ENCODE data around the gene CLPTM1L. TPM values are rescaled to one million over a fixed set of nuclear protein-coding genes. Genes with fewer than 3 reads are reported as not detected.
A peak's percentile ranks its signal among the peaks of the same experiment; 100 is the strongest.

Gene CLPTM1L, protein sequence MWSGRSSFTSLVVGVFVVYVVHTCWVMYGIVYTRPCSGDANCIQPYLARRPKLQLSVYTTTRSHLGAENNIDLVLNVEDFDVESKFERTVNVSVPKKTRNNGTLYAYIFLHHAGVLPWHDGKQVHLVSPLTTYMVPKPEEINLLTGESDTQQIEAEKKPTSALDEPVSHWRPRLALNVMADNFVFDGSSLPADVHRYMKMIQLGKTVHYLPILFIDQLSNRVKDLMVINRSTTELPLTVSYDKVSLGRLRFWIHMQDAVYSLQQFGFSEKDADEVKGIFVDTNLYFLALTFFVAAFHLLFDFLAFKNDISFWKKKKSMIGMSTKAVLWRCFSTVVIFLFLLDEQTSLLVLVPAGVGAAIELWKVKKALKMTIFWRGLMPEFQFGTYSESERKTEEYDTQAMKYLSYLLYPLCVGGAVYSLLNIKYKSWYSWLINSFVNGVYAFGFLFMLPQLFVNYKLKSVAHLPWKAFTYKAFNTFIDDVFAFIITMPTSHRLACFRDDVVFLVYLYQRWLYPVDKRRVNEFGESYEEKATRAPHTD
- 10 to 100 TPM; 24.5 to 65.2 (median 41.4) TPM for polyA plus RNA-seq (ENCODE audit: low read depth in 6 of 6)

DNA sequence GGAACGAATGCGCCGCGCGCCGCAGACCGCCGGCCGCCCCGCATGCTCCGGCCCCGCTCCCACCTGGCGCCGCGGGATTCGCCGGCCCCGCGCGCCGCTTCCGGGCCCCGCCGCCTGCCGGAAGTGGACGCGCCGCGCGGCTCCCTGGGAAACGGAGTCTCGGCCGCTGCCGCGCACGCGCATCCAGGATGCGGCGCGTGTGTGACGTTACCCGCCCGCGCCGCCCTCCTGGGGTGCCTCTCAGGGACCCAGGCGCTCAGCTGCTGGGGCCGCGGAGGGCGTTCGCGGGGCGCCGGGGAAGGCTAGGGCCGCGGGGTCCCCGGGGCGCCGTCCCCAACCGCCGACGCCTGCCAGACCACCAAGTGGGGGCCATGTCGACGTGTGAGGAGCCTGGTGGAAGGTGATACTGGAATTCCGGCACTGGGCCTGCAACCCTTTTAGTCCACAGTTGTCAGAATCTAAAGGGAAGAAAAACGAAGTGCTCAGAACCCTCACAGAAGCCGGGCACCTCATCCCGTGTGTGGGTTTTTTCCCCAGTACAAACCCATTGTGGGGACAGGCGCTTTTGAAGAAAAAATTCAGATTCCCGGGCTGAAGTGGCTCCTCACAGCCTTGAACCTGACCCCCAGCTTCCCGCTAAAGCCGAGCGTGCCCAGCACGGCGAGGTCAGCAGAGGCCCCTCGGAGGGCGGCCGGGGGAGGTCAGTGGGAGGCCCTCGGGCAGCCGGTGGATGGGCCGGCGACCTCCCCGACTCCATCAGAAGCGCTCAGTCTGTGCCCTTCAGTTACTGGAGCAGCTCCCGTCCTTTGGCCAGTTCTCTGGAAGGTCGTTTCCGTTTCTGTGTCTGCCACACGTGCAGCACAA, at the start of gene CLPTM1L:
TSS of gene CLPTM1L (minus strand) at position 125 of the 864 bp plus-strand sequence. CDS start 258 bp downstream, outside the sequence.
- peaks cover 0 to 10% of the 10 kb centered on the region in 2 donors for H3K36me3 Mint-ChIP-seq
- DNase-seq (peak; percentile 90), ATAC-seq (ENCODE audit: low read depth in 2 of 2) (peak; percentile 93 to 96)
- peak within 1 kb of the TSS; percentile 87 to 90 (median 90) for H3K27ac Mint-ChIP-seq
- peak within 1 kb of the TSS; percentile 74 to 94 (median 88) for H3K4me3 Mint-ChIP-seq
- no peaks in the 10 kb centered on the region for H3K27me3 Mint-ChIP-seq
- peaks cover 26 to 32% (median 27%) of the 10 kb centered on the region in 3 donors for H3K4me1 Mint-ChIP-seq
- no peaks in the 10 kb centered on the region for H3K9me3 Mint-ChIP-seq

DNA sequence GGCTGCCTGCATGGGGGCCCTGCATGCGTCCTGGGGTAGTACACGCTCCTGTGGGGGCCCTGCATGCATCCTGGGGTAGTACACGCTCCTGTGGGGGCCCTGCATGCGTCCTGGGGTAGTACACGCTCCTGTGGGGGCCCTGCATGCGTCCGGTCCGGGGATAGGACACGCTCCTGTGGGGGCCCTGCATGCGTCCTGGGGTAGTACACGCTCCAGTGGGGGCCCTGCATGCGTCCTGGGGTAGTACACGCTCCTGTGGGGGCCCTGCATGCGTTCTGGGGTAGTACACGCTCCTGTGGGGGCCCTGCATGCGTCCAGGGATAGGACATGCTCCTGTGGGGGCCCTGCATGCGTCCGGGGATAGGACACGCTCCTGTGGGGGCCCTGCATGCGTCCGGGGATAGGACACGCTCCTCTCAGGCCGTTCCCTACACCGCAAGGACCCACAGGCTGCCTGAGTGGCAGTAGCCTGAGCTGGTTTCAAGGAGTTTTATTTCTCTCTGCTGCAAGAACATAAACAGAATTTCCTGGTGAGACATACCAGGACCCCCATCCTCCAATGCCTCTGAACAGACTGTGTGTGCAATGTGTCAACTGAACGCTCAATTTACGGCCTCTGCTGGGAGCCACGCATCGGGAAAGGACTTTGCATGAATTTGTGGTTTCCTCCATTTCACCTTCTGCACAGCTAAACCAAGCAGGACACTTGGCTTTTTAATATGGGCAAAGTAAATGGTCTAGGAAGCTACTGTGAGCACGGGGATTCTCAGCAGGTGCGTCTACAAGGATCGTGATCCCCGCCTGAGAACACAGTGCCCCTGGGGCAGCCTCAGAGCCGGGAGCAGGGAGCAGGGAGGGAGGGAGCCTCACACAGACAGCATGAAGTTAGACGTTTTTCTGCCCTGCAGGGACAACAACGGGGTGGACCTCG, 48.9 kb upstream of the CLPTM1L start:
- peaks cover 0 to 4% (median 0%) of the 10 kb centered on the region in 7 donors for H3K9me3 Mint-ChIP-seq
- no peaks in the 10 kb centered on the region for H3K36me3 Mint-ChIP-seq
- peaks cover 26 to 54% (median 44%) of the 10 kb centered on the region in 3 donors for H3K27me3 Mint-ChIP-seq
- no peak for DNase-seq
- no peak for ATAC-seq (ENCODE audit: low read depth in 2 of 2)
- H3K4me3 Mint-ChIP-seq: no peak overlapping the region
- peaks cover 0 to 9% (median 4%) of the 10 kb centered on the region in 3 donors for H3K4me1 Mint-ChIP-seq
- no peak overlapping the region for H3K27ac Mint-ChIP-seq

DNA sequence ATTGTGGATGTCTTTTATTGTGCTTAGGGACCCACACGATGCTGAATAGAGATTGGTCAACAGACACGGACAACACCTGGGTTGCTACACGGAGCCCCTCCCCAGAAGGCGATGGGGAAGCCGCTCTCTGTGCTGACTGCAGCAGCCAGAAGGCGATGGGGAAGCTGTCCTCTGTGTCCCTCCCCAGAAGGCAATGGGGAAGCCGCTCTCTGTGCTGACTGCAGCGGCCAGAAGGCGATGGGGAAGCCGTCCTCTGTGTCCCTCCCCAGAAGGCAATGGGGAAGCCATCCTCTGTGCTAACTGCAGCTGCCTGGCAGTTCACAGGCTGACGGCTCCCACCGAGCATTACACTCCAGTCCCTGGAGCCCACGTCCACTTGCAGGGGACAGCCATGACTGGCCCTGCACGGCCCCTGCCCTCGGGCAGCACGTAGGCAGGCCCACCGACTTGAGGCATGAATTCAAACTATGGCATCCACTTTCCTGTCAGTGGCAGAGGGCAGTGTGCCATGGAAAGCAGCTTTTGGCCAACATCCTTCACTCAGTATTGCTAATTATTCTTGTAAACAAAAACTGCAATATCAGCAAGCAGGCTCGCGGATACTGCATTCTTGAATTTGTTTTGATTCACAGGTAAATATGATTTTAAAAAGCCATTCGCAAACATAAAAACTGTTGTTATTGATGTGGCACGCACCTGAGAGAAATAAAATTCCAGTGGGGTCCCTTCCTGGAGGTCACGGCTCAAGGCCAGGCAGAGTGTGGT, 48.1 kb upstream of the CLPTM1L start:
- peaks cover 0 to 9% (median 0%) of the 10 kb centered on the region in 7 donors for H3K9me3 Mint-ChIP-seq
- peaks cover 0 to 15% (median 7%) of the 10 kb centered on the region in 3 donors for H3K4me1 Mint-ChIP-seq
- peaks cover 26 to 58% (median 53%) of the 10 kb centered on the region in 3 donors for H3K27me3 Mint-ChIP-seq
- H3K4me3 Mint-ChIP-seq: no peak overlapping the region
- no peak for DNase-seq
- ATAC-seq (ENCODE audit: low read depth in 2 of 2): no peak
- H3K36me3 Mint-ChIP-seq: no peaks in the 10 kb centered on the region
- H3K27ac Mint-ChIP-seq: no peak overlapping the region

DNA sequence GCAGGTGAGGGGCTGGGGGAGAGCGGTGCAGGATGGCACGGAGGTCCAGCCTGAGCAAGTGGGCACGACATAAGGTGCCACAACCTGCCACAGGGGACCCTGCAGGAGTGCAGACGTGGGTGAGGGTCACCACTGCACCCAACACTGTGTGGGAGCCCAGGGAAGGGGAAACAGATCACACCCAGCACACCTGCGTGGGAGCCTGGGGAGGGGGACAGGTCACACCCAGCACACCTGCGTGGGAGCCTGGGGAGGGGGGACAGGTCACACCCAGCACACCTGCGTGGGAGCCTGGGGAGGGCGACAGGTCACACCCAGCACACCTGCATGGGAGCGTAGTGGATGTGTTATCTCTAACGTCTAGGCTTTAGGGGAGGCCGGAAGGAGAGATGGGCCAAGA, 47.4 kb upstream of the CLPTM1L start:
- peaks cover 0 to 9% (median 0%) of the 10 kb centered on the region in 7 donors for H3K9me3 Mint-ChIP-seq
- peaks cover under 1 to 15% (median 10%) of the 10 kb centered on the region in 3 donors for H3K4me1 Mint-ChIP-seq
- H3K27me3 Mint-ChIP-seq: peaks cover 22 to 54% (median 54%) of the 10 kb centered on the region in 3 donors
- ATAC-seq (ENCODE audit: low read depth in 2 of 2) (no peak), DNase-seq (no peak)
- peak overlapping the region in 1 of 6 donors; percentile 65 for H3K27ac Mint-ChIP-seq
- no peaks in the 10 kb centered on the region for H3K36me3 Mint-ChIP-seq
- H3K4me3 Mint-ChIP-seq: peak overlapping the region in 2 of 8 donors; percentile 59 to 66

DNA sequence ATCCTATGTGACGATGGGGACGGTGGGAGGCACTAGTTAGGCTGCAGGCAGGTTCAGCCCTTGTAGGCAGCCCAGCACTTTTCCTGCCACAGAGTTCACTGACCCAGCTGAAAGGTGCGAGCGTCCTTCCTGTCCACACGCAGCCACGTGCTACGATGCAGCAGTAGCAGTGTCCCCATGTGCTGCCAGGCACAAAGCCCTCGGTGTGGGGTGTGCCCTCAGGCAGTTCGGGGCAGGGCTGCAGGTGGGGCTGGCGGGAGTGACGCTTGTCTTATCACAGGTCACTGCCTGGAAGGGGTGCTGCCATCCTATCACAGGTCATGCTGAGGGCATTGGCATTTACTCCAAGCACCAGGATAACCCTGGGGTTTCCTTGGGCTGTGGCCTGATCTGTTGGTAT, 46.8 kb upstream of the CLPTM1L start:
- Mint-ChIP-seq H3K27ac (peak overlapping the region in 1 of 6 donors; percentile 65), H3K36me3 (no peaks in the 10 kb centered on the region), H3K27me3 (peaks cover 19 to 54% (median 49%) of the 10 kb centered on the region in 3 donors), H3K9me3 (peaks cover 0 to 9% (median 0%) of the 10 kb centered on the region in 7 donors), H3K4me1 (peaks cover 6 to 21% (median 16%) of the 10 kb centered on the region in 3 donors), H3K4me3 (no peak overlapping the region)
- no peak for ATAC-seq (ENCODE audit: low read depth in 2 of 2)
- no peak for DNase-seq

DNA sequence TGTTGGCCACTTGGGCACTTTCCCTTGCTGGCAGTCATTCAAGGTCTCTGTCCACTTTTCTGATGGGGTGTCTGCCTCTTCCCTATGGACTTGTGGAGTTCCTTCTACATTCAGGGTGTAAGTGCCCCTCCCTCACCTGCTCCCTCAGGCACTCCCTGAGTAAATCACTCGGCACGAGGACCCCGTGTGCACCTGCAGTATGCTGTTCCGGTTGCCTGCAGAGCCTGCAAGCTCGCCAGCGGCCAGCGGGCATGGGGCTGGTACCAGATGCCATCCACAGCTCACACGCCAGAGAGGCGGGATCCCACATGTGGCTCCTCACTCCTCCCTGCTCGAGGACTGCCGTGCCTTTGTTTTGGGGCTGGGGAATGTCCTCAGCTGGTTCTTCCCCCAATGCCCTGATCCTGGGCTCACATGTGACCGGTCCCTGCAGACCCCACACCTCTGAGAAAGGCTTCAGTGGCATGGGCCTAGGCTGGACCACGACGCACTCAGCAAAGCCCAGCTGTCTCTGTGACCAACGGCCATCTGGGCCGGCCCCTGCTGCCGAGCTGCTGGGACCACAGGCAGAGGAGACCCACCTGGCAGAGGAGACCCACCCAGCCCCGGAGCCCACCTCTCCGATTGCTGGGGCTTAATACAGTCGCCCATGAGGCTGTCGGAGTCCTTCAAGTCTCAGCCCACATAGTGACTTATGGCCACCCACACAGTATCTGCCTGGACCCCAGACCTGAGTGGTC, 46.1 kb upstream of the CLPTM1L start:
- Mint-ChIP-seq H3K27me3 (peaks cover 13 to 47% (median 43%) of the 10 kb centered on the region in 3 donors), H3K9me3 (peaks cover 0 to 9% (median 0%) of the 10 kb centered on the region in 7 donors), H3K4me1 (peaks cover 13 to 23% (median 22%) of the 10 kb centered on the region in 3 donors), H3K36me3 (no peaks in the 10 kb centered on the region), H3K4me3 (no peak overlapping the region), H3K27ac (no peak overlapping the region)
- ATAC-seq (ENCODE audit: low read depth in 2 of 2) (no peak), DNase-seq (no peak)

DNA sequence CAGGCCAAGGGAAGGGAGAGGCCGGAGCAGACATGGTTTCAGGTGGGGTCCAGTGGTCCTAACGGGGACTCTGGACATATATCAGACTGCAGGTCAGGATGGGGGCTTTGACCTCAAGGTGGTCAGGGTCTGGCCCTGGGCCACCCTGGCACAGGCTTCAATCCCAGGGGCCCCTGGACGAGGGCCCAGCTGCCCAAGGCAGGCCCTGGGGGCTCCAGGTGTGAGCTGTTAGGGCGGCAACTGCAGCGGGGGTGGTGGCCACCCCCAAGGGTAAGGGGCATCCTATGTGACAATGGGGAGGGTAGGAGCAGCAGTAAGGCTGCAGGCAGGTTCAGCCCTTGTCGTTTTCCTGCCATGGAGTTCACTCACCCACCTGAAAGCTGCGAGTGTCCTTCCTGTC, 45.4 kb upstream of the CLPTM1L start:
- peaks cover 0 to 9% (median 0%) of the 10 kb centered on the region in 7 donors for H3K9me3 Mint-ChIP-seq
- no peak for ATAC-seq (ENCODE audit: low read depth in 2 of 2)
- H3K4me3 Mint-ChIP-seq: peak overlapping the region in 1 of 8 donors; percentile 71
- H3K4me1 Mint-ChIP-seq: peaks cover 17 to 27% (median 26%) of the 10 kb centered on the region in 3 donors
- peaks cover 9 to 40% (median 36%) of the 10 kb centered on the region in 3 donors for H3K27me3 Mint-ChIP-seq
- H3K27ac Mint-ChIP-seq: peak overlapping the region in 1 of 6 donors; percentile 65
- no peak for DNase-seq
- H3K36me3 Mint-ChIP-seq: no peaks in the 10 kb centered on the region

DNA sequence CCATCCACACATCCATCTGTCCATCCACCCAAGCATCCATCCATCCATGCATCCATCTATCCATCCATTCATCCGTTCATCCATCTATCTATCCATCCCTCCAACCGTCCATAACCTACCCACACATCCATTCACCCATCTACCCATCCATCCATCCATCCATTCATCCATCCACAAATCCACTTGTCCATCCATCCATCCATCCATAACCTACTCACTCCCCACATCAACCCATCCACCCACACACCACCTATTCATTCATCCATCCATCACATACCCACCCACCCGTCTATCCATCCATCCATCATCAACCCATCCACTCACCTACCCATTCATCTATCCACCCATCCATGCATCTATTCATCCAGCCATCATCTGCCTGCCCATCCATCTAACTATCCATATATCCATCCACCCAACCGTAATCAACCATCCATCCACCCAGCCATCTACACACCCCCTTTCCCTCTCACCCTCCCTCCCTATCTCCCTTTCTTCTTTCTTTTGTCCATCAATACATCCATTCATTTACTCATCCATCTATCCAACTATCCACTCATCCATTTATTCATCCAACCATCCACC, 43.6 kb upstream of the CLPTM1L start:
- ATAC-seq (ENCODE audit: low read depth in 2 of 2): no peak
- peak overlapping the region in 4 of 6 donors; percentile 6 to 77 (median 27) for H3K27ac Mint-ChIP-seq
- H3K4me1 Mint-ChIP-seq: peaks cover 19 to 29% (median 29%) of the 10 kb centered on the region in 3 donors
- no peak for DNase-seq
- no peaks in the 10 kb centered on the region for H3K36me3 Mint-ChIP-seq
- peaks cover 0 to 9% (median 0%) of the 10 kb centered on the region in 7 donors for H3K9me3 Mint-ChIP-seq
- H3K27me3 Mint-ChIP-seq: peaks cover 4 to 23% (median 22%) of the 10 kb centered on the region in 3 donors
- peak overlapping the region; percentile 4 to 95 (median 30) for H3K4me3 Mint-ChIP-seq

DNA sequence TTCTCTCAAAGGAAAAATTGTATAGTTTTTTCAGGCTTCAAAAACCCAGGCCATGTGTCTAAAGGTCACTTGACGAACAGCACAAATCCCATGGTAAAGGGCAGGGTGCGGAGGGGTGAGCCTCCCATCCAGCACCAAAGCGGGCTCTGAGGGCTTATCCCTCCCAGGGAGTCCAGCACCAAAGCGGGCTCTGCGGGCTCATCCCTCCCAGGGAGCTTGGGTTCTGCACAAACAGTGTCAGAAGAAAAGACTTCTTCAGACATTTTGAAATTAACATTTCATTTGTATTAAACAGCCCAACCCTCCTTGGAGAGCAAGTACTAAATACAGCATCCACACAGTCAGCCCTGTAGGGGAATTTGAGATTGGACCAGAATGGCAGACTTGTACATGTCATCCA, 43.0 kb upstream of the CLPTM1L start:
- peaks cover 0 to 9% (median 0%) of the 10 kb centered on the region in 7 donors for H3K9me3 Mint-ChIP-seq
- peaks cover 4 to 22% (median 20%) of the 10 kb centered on the region in 3 donors for H3K27me3 Mint-ChIP-seq
- peak overlapping the region in 3 of 6 donors; percentile 46 to 94 (median 77) for H3K27ac Mint-ChIP-seq
- no peaks in the 10 kb centered on the region for H3K36me3 Mint-ChIP-seq
- no peak for DNase-seq
- peaks cover 19 to 29% (median 27%) of the 10 kb centered on the region in 3 donors for H3K4me1 Mint-ChIP-seq
- peak overlapping the region in 3 of 8 donors; percentile 21 to 95 (median 85) for H3K4me3 Mint-ChIP-seq
- ATAC-seq (ENCODE audit: low read depth in 2 of 2): no peak

DNA sequence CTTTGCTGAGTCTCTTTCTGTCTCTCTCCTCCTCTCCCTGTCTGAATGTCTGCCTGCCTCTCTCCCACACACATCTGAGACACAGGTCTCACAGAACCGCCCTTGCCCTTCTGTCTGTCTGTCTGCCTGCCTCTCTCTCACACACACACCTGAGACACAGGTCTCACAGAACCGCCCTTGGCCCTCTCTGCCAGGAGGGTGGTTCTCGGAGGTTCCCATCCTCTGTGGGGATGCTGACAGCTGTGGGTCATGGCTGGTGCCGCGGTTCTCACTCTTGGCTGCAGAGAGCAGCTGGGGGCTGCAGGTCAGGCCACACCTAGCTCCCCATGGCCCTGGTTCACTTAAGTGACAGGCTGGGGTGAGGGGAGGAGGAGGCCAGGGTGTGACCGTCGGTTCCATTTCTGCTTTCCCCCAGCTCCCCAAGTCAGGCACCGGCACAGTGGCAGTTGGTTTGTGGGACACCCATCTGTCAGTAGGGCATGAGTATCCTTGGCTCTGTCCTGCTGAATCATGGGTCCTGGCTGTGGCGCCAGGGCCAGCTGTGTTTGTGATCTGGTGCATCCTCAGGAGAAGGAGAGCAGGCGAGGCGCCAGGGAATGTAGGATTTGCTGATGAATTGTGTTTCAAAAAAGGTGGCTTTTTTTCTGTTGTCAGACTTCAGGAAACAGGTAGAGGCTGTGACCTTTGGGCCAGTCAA, 42.3 kb upstream of the CLPTM1L start:
- peak overlapping the region; percentile 85 to 99 (median 98) for H3K4me3 Mint-ChIP-seq
- no peaks in the 10 kb centered on the region for H3K36me3 Mint-ChIP-seq
- H3K27me3 Mint-ChIP-seq: peaks cover 4 to 19% (median 19%) of the 10 kb centered on the region in 3 donors
- H3K4me1 Mint-ChIP-seq: peaks cover 19 to 24% (median 24%) of the 10 kb centered on the region in 3 donors
- DNase-seq (no peak), ATAC-seq (ENCODE audit: low read depth in 2 of 2) (no peak)
- H3K27ac Mint-ChIP-seq: peak overlapping the region; percentile 92 to 99 (median 96)
- H3K9me3 Mint-ChIP-seq: peaks cover 0 to 9% (median 0%) of the 10 kb centered on the region in 7 donors

All from naive B cell (primary cell).